Measurements from ENCODE around the gene MAP4K3. TPM values are rescaled to one million over a fixed set of nuclear protein-coding genes. Genes with fewer than 3 reads are reported as not detected.

MAP4K3 gene
- total and polyA plus RNA-seq, 10 of the 15 experiments (the other 5 are each of a cell fraction or from before 2014, with no cell fraction given): 0.04 to 0.95 (median 0.21) TPM; not detected in 1

- TF ChIP-seq SRF (IDR thresholded peaks at IDR 0.05; ENCODE audit: low read depth in 2 of 2, low read length in 2 of 2): no peak
Observed at GRCh38 chr2:39437522-39438296, 624 bp upstream of the MAP4K3 start (continued).

GRCh38 chr2:39435741-39436591, 1.1 kb downstream of the MAP4K3 start:
- Histone ChIP-seq H3K27me3 (replicated peaks in 1 of 2; ENCODE audit: control insufficient read depth in 2 of 2, insufficient read depth in 2 of 2, low read length in 1 of 2) (peaks cover 0 to 1% of the 10 kb centered on the region in 2 experiments; a peak in 1 of 4 replicates), H4K20me1 (ENCODE audit: control insufficient read depth, insufficient read depth) (no peaks in the 10 kb centered on the region), H3K27ac (ENCODE audit: control insufficient read depth, insufficient read depth) (peak overlapping the region; percentile 71; the same call in 1 of the 2 replicates), H3K36me3 (ENCODE audit: control insufficient read depth in 2 of 2, insufficient read depth in 2 of 2, low read length in 1 of 2) (no peaks in the 10 kb centered on the region), H3K4me2 (ENCODE audit: control insufficient read depth, insufficient read depth) (peak overlapping the region; percentile 26), H3K4me1 (ENCODE audit: control insufficient read depth, insufficient read depth, low read length) (no peaks in the 10 kb centered on the region), H3K9ac (ENCODE audit: control insufficient read depth, insufficient read depth, low read length) (peak overlapping the region; percentile 82), H3K4me3 (peak overlapping the region; percentile 67), H3K9me3 (replicated peaks; ENCODE audit: control insufficient read depth, insufficient read depth, low read length) (no peaks in the 10 kb centered on the region), H3K79me2 (ENCODE audit: control insufficient read depth, insufficient read depth, low read length) (peaks cover 22% of the 10 kb centered on the region), H2AFZ (ENCODE audit: control insufficient read depth, low read depth, low read length) (peak overlapping the region; percentile 91)
- no peak for TF ChIP-seq ESRRA (IDR thresholded peaks at IDR 0.05; ENCODE audit: low read length)
- in situ Hi-C loops (cut with MboI): no loop called here
- ChIA-PET RAD21 (ENCODE audit: unreplicated experiment) (no interaction called here), POLR2A (no interaction called here), CTCF (no interaction called here), SMC1A (ENCODE audit: uncharacterized antibody, unreplicated experiment) (no interaction called here)
- DNase-seq (ENCODE audit: low read depth, low spot score): no peak
- peak; percentile 4; the same call in 1 of the 3 replicates for ATAC-seq
- intact Hi-C loops (cut with micrococcal nuclease; ENCODE audit: unreplicated experiment): no loop called here
- WGBS (ENCODE audit: insufficient coverage, insufficient replicate concordance, low lambda C conversion rate, missing lambda C conversion rate): 55% methylated on average over 17 of the region's 17 CpGs
- BruUV-seq (replicated peaks): TSS peak; percentile 51
- no peak for FAIRE-seq

GRCh38 chr2:39435234-39435633, 1.9 kb downstream of the MAP4K3 start:
- CTCF ChIA-PET: no interaction called here
- TF ChIP-seq SRF (IDR thresholded peaks at IDR 0.05; ENCODE audit: low read depth in 2 of 2, low read length in 2 of 2) (no peak), RCOR1 (conservative IDR thresholded peaks at IDR 0.05; ENCODE audit: low read depth, low read length) (no peak), TCF7 (IDR thresholded peaks at IDR 0.05; ENCODE audit: borderline replicate concordance) (no peak), RB1 (IDR thresholded peaks at IDR 0.05; ENCODE audit: borderline replicate concordance) (no peak), KAT2A (conservative IDR thresholded peaks at IDR 0.05; ENCODE audit: control insufficient read depth, low read depth, low read length) (no peak), ATF7 (IDR thresholded peaks at IDR 0.05; ENCODE audit: low read depth) (no peak), NKRF (conservative IDR thresholded peaks at IDR 0.05) (no peak), SREBF1 (IDR thresholded peaks at IDR 0.05; ENCODE audit: low read length) (no peak), RAD21 (IDR thresholded peaks at IDR 0.05; ENCODE audit: insufficient read depth, low read depth, low read length) (no peak), CBX5 (IDR thresholded peaks at IDR 0.05; ENCODE audit: low read depth) (no peak), MTA2 (IDR thresholded peaks at IDR 0.05; ENCODE audit: low read depth) (no peak)
- ATAC-seq (no peak), DNase-seq (ENCODE audit: low read depth, low spot score) (no peak), FAIRE-seq (no peak)
- H4K20me1 ChIP-seq (ENCODE audit: control insufficient read depth, insufficient read depth): no peaks in the 10 kb centered on the region
- H3K36me3 ChIP-seq (ENCODE audit: control insufficient read depth in 2 of 2, insufficient read depth in 2 of 2, low read length in 1 of 2): no peaks in the 10 kb centered on the region
- no peaks in the 10 kb centered on the region for H3K4me1 ChIP-seq (ENCODE audit: control insufficient read depth, insufficient read depth, low read length)
- in situ Hi-C loops (cut with MboI): no loop called here
- H3K4me2 ChIP-seq (ENCODE audit: control insufficient read depth, insufficient read depth): peak overlapping the region; percentile 26
- peaks cover 22% of the 10 kb centered on the region for H3K79me2 ChIP-seq (ENCODE audit: control insufficient read depth, insufficient read depth, low read length)
- no peak overlapping the region for H3K9ac ChIP-seq (ENCODE audit: control insufficient read depth, insufficient read depth, low read length)
- intact Hi-C loops (cut with micrococcal nuclease; ENCODE audit: unreplicated experiment): no loop called here
- H2AFZ ChIP-seq (ENCODE audit: control insufficient read depth, low read depth, low read length): no peak overlapping the region
- SMC1A ChIA-PET (ENCODE audit: uncharacterized antibody, unreplicated experiment): no interaction called here
- 98% methylated on average over 8 of the region's 8 CpGs for WGBS (ENCODE audit: insufficient coverage, insufficient replicate concordance, low lambda C conversion rate, missing lambda C conversion rate)
- H3K9me3 ChIP-seq (replicated peaks; ENCODE audit: control insufficient read depth, insufficient read depth, low read length): no peaks in the 10 kb centered on the region
- H3K27ac ChIP-seq (ENCODE audit: control insufficient read depth, insufficient read depth): no peak overlapping the region
- BruUV-seq (replicated peaks): no TSS peak
- H3K4me3 ChIP-seq: peak overlapping the region; percentile 67; the same call in 1 of the 2 replicates
- POLR2A ChIA-PET: no interaction called here
- no peaks in the 10 kb centered on the region; a peak in 1 of 4 replicates for H3K27me3 ChIP-seq (replicated peaks in 1 of 2; ENCODE audit: control insufficient read depth in 2 of 2, insufficient read depth in 2 of 2, low read length in 1 of 2)
- RAD21 ChIA-PET (ENCODE audit: unreplicated experiment): no interaction called here
